GM12878 (cell line): ENCODE measurements around the gene TRAF3. TPM values are rescaled to one million over a fixed set of nuclear protein-coding genes. Genes with fewer than 3 reads are reported as not detected.
A peak's percentile ranks its signal among the peaks of the same experiment; 100 is the strongest.

Experiments used
- ATAC-seq: fragments of 200-7000 bp; cut with Tn5 transposase; 3 replicates; pipeline ENCODE4 v1.9.1; 2020; ENCODE audit warnings: mild to moderate bottlenecking, moderate library complexity
- BruUV-seq: library from RNA; stranded (reverse); fragments of 400-500 nt; replicated peaks from 2 replicates; lab custom pipeline; 2021; lab: Mats Ljungman, UMichigan
- CTCF ChIA-PET: fragments of 300-600 bp; sonication (Branson Sonifier 250); formaldehyde crosslinking; extraction: SDS; loops from one replicate; lab custom pipeline; 2021; ENCODE audit warnings: inconsistent platforms; lab: Yijun Ruan, JAX
- POLR2A ChIA-PET: fragments of 350-600 bp; formaldehyde crosslinking; extraction: SDS; loops from one replicate; lab custom pipeline; 2021; ENCODE audit warnings: inconsistent platforms; lab: Charles Lee
- RAD21 ChIA-PET: fragments of 300-600 bp; sonication (Branson Sonifier 250); formaldehyde crosslinking; loops from one replicate; lab custom pipeline; 2023; ENCODE audit warnings: antibody characterized with exemption; ENCODE audit not compliant: unreplicated experiment; lab: Charles Lee
- SMC1A ChIA-PET: fragments of 300-600 bp; sonication (Branson Sonifier 250); formaldehyde crosslinking; loops from one replicate; lab custom pipeline; 2023; ENCODE audit not compliant: unreplicated experiment, uncharacterized antibody; lab: Charles Lee
- DNase-seq: peaks from one replicate; pipeline ENCODE4 v3.0.0-alpha.2; 2011; ENCODE audit warnings: low read depth, low spot score
- FAIRE-seq: peaks from 3 replicates; lab custom pipeline; 2011; peaks lifted over from hg19 to GRCh38; lab: Jason Lieb, UNC
- H2AFZ ChIP-seq: 2 replicates; pipeline ENCODE4 v1.6.0; 2011; ENCODE audit warnings: low read depth, low read length, control low read depth; ENCODE audit not compliant: control insufficient read depth
- H3K27ac ChIP-seq: 2 replicates; pipeline ENCODE4 v1.5.1; 2011; ENCODE audit warnings: control low read depth; ENCODE audit not compliant: control insufficient read depth, insufficient read depth
- H3K27me3 ChIP-seq, 2 experiments: replicated peaks in 1 of 2; 2 replicates each; pipeline versions ENCODE4 v1.6.0 to v1.6.1; 2011; ENCODE audit warnings: low read length in 1 of 2; ENCODE audit not compliant: control insufficient read depth in 2 of 2, insufficient read depth in 2 of 2
- H3K36me3 ChIP-seq, 2 experiments: 2 replicates each; pipeline ENCODE4 v1.5.1; 2011; ENCODE audit warnings: low read length in 1 of 2; ENCODE audit not compliant: control insufficient read depth in 2 of 2, insufficient read depth in 2 of 2
- H3K4me1 ChIP-seq: 2 replicates; pipeline ENCODE4 v1.6.1; 2011; ENCODE audit warnings: mild to moderate bottlenecking, low read length, moderate library complexity, mixed read lengths; ENCODE audit not compliant: control insufficient read depth, insufficient read depth
- H3K4me2 ChIP-seq: 2 replicates; pipeline ENCODE4 v1.6.0; 2011; ENCODE audit warnings: control low read depth; ENCODE audit not compliant: control insufficient read depth, insufficient read depth
- H3K4me3 ChIP-seq: fragments of 200-600 bp; sonication (generic); 2 replicates; pipeline ENCODE4 v1.5.1; 2016
- H3K79me2 ChIP-seq: 2 replicates; pipeline ENCODE4 v1.6.0; 2011; ENCODE audit warnings: low read length; ENCODE audit not compliant: control insufficient read depth, insufficient read depth
- H3K9ac ChIP-seq: 2 replicates; pipeline ENCODE4 v1.8.0; 2011; ENCODE audit warnings: low read length, control low read depth, mixed read lengths; ENCODE audit not compliant: control insufficient read depth, insufficient read depth
- H3K9me3 ChIP-seq: replicated peaks from 3 replicates; pipeline ENCODE4 v1.5.1; 2011; ENCODE audit warnings: mild to moderate bottlenecking, low read length; ENCODE audit not compliant: control insufficient read depth, insufficient read depth
- H4K20me1 ChIP-seq: 2 replicates; pipeline ENCODE4 v1.6.0; 2011; ENCODE audit not compliant: control insufficient read depth, insufficient read depth
- BHLHE40 ChIP-seq, 2 experiments: fragments of 450-650 bp in 1 of 2; IDR thresholded peaks; 2 replicates each; pipeline ENCODE4 v1.6.1; 2011 to 2017; ENCODE audit warnings: low read depth in 2 of 2, borderline replicate concordance in 1 of 2, improper control_type of control experiment in 1 of 2, low read length in 1 of 2, mild to moderate bottlenecking in 1 of 2
- CREM ChIP-seq: IDR thresholded peaks from 2 replicates; pipeline ENCODE4 v1.6.1; 2014; ENCODE audit warnings: antibody characterized with exemption, low read depth
- CTCF ChIP-seq, 3 experiments: IDR thresholded peaks in 2 of 3; conservative IDR thresholded peaks in 1 of 3; 2 replicates each; pipeline ENCODE4 v1.5.1; 2011; ENCODE audit warnings: low read depth in 3 of 3, low read length in 3 of 3, mild to moderate bottlenecking in 3 of 3, control low read depth in 2 of 3, moderate library complexity in 2 of 3, inconsistent platforms in 1 of 3, mixed read lengths in 1 of 3; ENCODE audit not compliant: control insufficient read depth in 2 of 3, insufficient read depth in 1 of 3; ENCODE audit errors: extremely low read depth in 1 of 3
- EED ChIP-seq: sonication (generic); IDR thresholded peaks from 2 replicates; pipeline ENCODE4 v1.6.1; 2016; ENCODE audit warnings: antibody characterized with exemption, low read depth
- MTA2 ChIP-seq: fragments of 450-650 bp; IDR thresholded peaks from 2 replicates; pipeline ENCODE4 v1.6.1; 2016; ENCODE audit warnings: low read depth, mild to moderate bottlenecking, moderate library complexity
- NFIC ChIP-seq: IDR thresholded peaks from 2 replicates; pipeline ENCODE4 v1.6.1; 2012; ENCODE audit warnings: low read depth, mild to moderate bottlenecking, inconsistent platforms, low read length, moderate library complexity
- PAX5 ChIP-seq: IDR thresholded peaks from 2 replicates; pipeline ENCODE4 v1.6.1; 2011; ENCODE audit warnings: low read depth, low read length, borderline replicate concordance
- PML ChIP-seq: IDR thresholded peaks from 2 replicates; pipeline ENCODE4 v1.6.1; 2012; ENCODE audit warnings: low read length, inconsistent platforms
- POLR2A ChIP-seq: IDR thresholded peaks from 2 replicates; pipeline ENCODE4 v1.6.1; 2011; ENCODE audit warnings: low read depth, mild to moderate bottlenecking, low read length
- STAT3 ChIP-seq: IDR thresholded peaks from 2 replicates; pipeline ENCODE4 v1.6.1; 2011; ENCODE audit warnings: low read depth, low read length, improper control_type of control experiment
- TARDBP ChIP-seq: IDR thresholded peaks from 2 replicates; pipeline ENCODE4 v1.6.1; 2016; ENCODE audit warnings: borderline replicate concordance
- ZZZ3 ChIP-seq: IDR thresholded peaks from 2 replicates; pipeline ENCODE4 v1.6.1; 2011; ENCODE audit warnings: low read depth; ENCODE audit not compliant: control insufficient read depth, insufficient read length
- WGBS: methylation state at CpG from one replicate; pipeline ENCODE4 v1.1.6; 2016; ENCODE audit warnings: low lambda C conversion rate; ENCODE audit not compliant: insufficient replicate concordance, insufficient coverage; ENCODE audit errors: missing lambda C conversion rate; 5-methylcytosine and 5-hydroxymethylcytosine counted together
- in situ Hi-C: fragments of 300-500 bp; cut with MboI; formaldehyde crosslinking; loops from 9 replicates; pipeline ENCODE4 v1.14.3; 2018; ENCODE audit warnings: mixed read lengths
- intact Hi-C: fragments of 100-400 bp; cut with micrococcal nuclease; formaldehyde crosslinking; loops from one replicate; pipeline ENCODE4 v1.14.2; 2022; ENCODE audit not compliant: unreplicated experiment
- polyA plus RNA-seq, 11 experiments: library from polyadenylated mRNA; depleted of rRNA in 4 of 11; unstranded in 6 of 11; stranded (reverse) in 5 of 11; fragments of >200 nt; fragmentation: Nextera tagmentation in 4 of 11; fragmentation: Illumina TruSeq in 1 of 11; extraction: Ambion mirVana in 4 of 11; extraction: Trizol in 1 of 11; gene quantifications; 1 replicate in 1 of 11; 2 replicates in 10 of 11; pipeline versions ENCODE4 v1.2.1 to v1.2.3, GENCODE V29; 2011 to 2016; ENCODE audit warnings: inconsistent platforms in 2 of 11, missing spikeins in 2 of 11, low read depth in 1 of 11
- total RNA-seq, 4 experiments: library from RNA; depleted of rRNA in 3 of 4; stranded (reverse); fragments of >200 nt in 3 of 4; fragmentation: Illumina TruSeq in 1 of 4; extraction: Trizol in 1 of 4; gene quantifications; 2 replicates each; pipeline versions ENCODE4 v1.2.1 to v1.2.3, GENCODE V29; 2013 to 2021

Gene TRAF3
- total and polyA plus RNA-seq, 10 of the 15 experiments (the other 5 are each of a cell fraction or from before 2014, with no cell fraction given), result 3.0 to 70.1 (median 36.5) TPM

GRCh38 chr14:102805371-102805891 is 28.2 kb downstream of the TRAF3 start (continued):
- TF ChIP-seq EED, result peak; percentile 44; the same call in 1 of the 2 replicates
- TF ChIP-seq PAX5, result no peak
- TF ChIP-seq TARDBP, result no peak
- no peak for TF ChIP-seq CREM
- 0 out of 2 replicates have a peak, but pooled peaks have one; percentile 19 for TF ChIP-seq MTA2
- peak; percentile 14; the same call in 1 of the 2 replicates for TF ChIP-seq PML

GRCh38 chr14:102805941-102806340 is 28.7 kb downstream of the TRAF3 start:
- no TSS peak for BruUV-seq
- Histone ChIP-seq H3K4me1 (peaks cover 78% of the 10 kb centered on the region), H3K9me3 (no peaks in the 10 kb centered on the region; the same call in 2 of the 3 replicates), H2AFZ (no peak overlapping the region), H3K27ac (peak overlapping the region; percentile 78), H3K36me3 (peaks cover 10 to 16% of the 10 kb centered on the region in 2 experiments), H3K4me2 (peak overlapping the region; percentile 96), H3K4me3 (peak overlapping the region; percentile 43; the same call in 1 of the 2 replicates), H3K79me2 (peaks cover 94% of the 10 kb centered on the region), H4K20me1 (peaks cover 8% of the 10 kb centered on the region; the same call in 1 of the 2 replicates), H3K9ac (peak overlapping the region; percentile 51; the same call in 1 of the 2 replicates), H3K27me3 (no peaks in the 10 kb centered on the region)
- ChIA-PET SMC1A (interaction anchor here (0.7 to 7.8 kb wide), 7 partner anchors 11 to 112 kb away, joined by 3 to 69 read pairs (median 13); no protein-coding TSS in a partner anchor), RAD21 (interaction anchor here (0.7 to 3.1 kb wide), 8 partner anchors 11 to 281 kb away, joined by 3 to 23 read pairs (median 6); no protein-coding TSS in a partner anchor), CTCF (interaction anchor here (0.9 to 1.9 kb wide), 4 partner anchors 13 to 42 kb away, joined by 3 to 6 read pairs (median 4); no protein-coding TSS in a partner anchor), POLR2A (interaction anchor here (0.9 to 6.3 kb wide), 4 partner anchors 13 to 96 kb away, joined by 4 to 63 read pairs (median 5); no protein-coding TSS in a partner anchor)
- TF ChIP-seq PML (peak; percentile 14; the same call in 1 of the 2 replicates), CTCF (IDR thresholded peaks at IDR 0.05 in 2 of 3, conservative IDR thresholded peaks at IDR 0.05 in 1 of 3; ENCODE audit: control insufficient read depth in 2 of 3, extremely low read depth in 1 of 3, insufficient read depth in 1 of 3, low read depth in 3 of 3, low read length in 3 of 3) (peak in 2 of 3 experiments; percentile 1 to 35; a peak in 1 of 6 replicates), POLR2A (no peak), STAT3 (0 out of 2 replicates have a peak, but pooled peaks have one; percentile 12), NFIC (peak; percentile 13; the same call in 1 of the 2 replicates), BHLHE40 (IDR thresholded peaks at IDR 0.05; ENCODE audit: borderline replicate concordance in 1 of 2, low read depth in 2 of 2, low read length in 1 of 2) (no peak), ZZZ3 (no peak)
- DNase-seq (no peak), ATAC-seq (peak; percentile 3; the same call in 2 of the 3 replicates), FAIRE-seq (no peak)
- in situ Hi-C loops (no loop called here), intact Hi-C loops (no loop called here)
- WGBS, result 29% methylated on average over 5 of the region's 5 CpGs
